Vagina (tissue), 2 donors: ENCODE results near the gene NRG3. TPM values are rescaled to one million over a fixed set of nuclear protein-coding genes. Genes with fewer than 3 reads are reported as not detected.

ENCODE experiments used
- DNase-seq, 2 donors: peaks; one replicate each; pipeline ENCODE4 v3.0.0-alpha.2; 2017; ENCODE audit errors: extremely low spot score in 2 of 2
- H3K27ac ChIP-seq: fragments of 200-600 bp; sonication (generic); one replicate; pipeline ENCODE4 v1.5.1; 2019
- H3K27me3 ChIP-seq: fragments of 200-600 bp; sonication (generic); one replicate; pipeline ENCODE4 v1.5.1; 2019
- H3K36me3 ChIP-seq, 2 donors: fragments of 200-600 bp; sonication (generic); one replicate each; pipeline ENCODE4 v1.5.1; 2017 to 2019
- H3K4me1 ChIP-seq: fragments of 200-600 bp; sonication (generic); one replicate; pipeline ENCODE4 v1.5.1; 2019
- H3K4me3 ChIP-seq, 2 donors: fragments of 200-600 bp; sonication (generic); 1 replicate in 1 of 2; 2 replicates in 1 of 2; pipeline ENCODE4 v1.5.1; 2016 to 2019
- H3K9me3 ChIP-seq: fragments of 200-600 bp; sonication (generic); one replicate; pipeline ENCODE4 v1.5.1; 2019
- CTCF ChIP-seq, 3 experiments: fragments of 450-650 bp in 2 of 3; fragments of 200-600 bp in 1 of 3; sonication (generic) in 1 of 3; IDR thresholded peaks; one replicate each; pipeline ENCODE4 v1.5.1; 2017 to 2019; ENCODE audit warnings: antibody characterized with exemption in 3 of 3, mild to moderate bottlenecking in 2 of 3, moderate library complexity in 2 of 3
- POLR2A ChIP-seq, 2 donors: fragments of 450-650 bp; IDR thresholded peaks; one replicate each; pipeline ENCODE4 v1.6.1; 2017; ENCODE audit warnings: antibody characterized with exemption in 2 of 2, mild to moderate bottlenecking in 2 of 2, moderate library complexity in 2 of 2
- POLR2AphosphoS5 ChIP-seq, 2 donors: sonication (generic); formaldehyde crosslinking; IDR thresholded peaks; one replicate each; pipeline ENCODE4 v1.9.0; 2017; ENCODE audit warnings: antibody characterized with exemption in 2 of 2, mild to moderate bottlenecking in 2 of 2, low read depth in 1 of 2; ENCODE audit not compliant: insufficient read depth in 1 of 2
- intact Hi-C: fragments of 100-400 bp; cut with DNase I; formaldehyde crosslinking; loops from one replicate; pipeline ENCODE4 v1.15.1; 2023
- total RNA-seq: library from RNA; depleted of rRNA; stranded (reverse); fragments of >200 nt; gene quantifications from one replicate; pipeline ENCODE4 v1.2.3, GENCODE V29; 2016

Gene NRG3
- total RNA-seq, 1 donor from 2014 or later = not detected

- Histone ChIP-seq H3K9me3 (no peaks in the 10 kb centered on the region), H3K4me3 (no peak overlapping the region), H3K27me3 (no peaks in the 10 kb centered on the region), H3K4me1 (no peaks in the 10 kb centered on the region), H3K36me3 (no peaks in the 10 kb centered on the region), H3K27ac (no peak overlapping the region)
- no peak for DNase-seq
- TF ChIP-seq CTCF (IDR thresholded peaks at IDR 0.05) (no peak), POLR2A (IDR thresholded peaks at IDR 0.05) (no peak), POLR2AphosphoS5 (IDR thresholded peaks at IDR 0.05; ENCODE audit: insufficient read depth in 1 of 2, low read depth in 1 of 2) (no peak)
- intact Hi-C loops = no loop called here
These were observed 1039.7 kb downstream of the NRG3 start for GRCh38 chr10:82914655-82915136.

GRCh38 chr10:82916941-82917340, 1041.9 kb downstream of the NRG3 start:
- Histone ChIP-seq H3K27me3 (no peaks in the 10 kb centered on the region), H3K4me3 (no peak overlapping the region), H3K27ac (no peak overlapping the region), H3K9me3 (no peaks in the 10 kb centered on the region), H3K36me3 (no peaks in the 10 kb centered on the region), H3K4me1 (no peaks in the 10 kb centered on the region)
- intact Hi-C loops = no loop called here
- DNase-seq = no peak
- no peak for TF ChIP-seq POLR2AphosphoS5 (IDR thresholded peaks at IDR 0.05; ENCODE audit: insufficient read depth in 1 of 2, low read depth in 1 of 2)
- TF ChIP-seq CTCF (IDR thresholded peaks at IDR 0.05) = no peak
- TF ChIP-seq POLR2A (IDR thresholded peaks at IDR 0.05) = no peak

GRCh38 chr10:82918022-82918421, 1043.0 kb downstream of the NRG3 start:
- Histone ChIP-seq H3K27ac (no peak overlapping the region), H3K9me3 (no peaks in the 10 kb centered on the region), H3K4me1 (no peaks in the 10 kb centered on the region), H3K36me3 (no peaks in the 10 kb centered on the region), H3K27me3 (no peaks in the 10 kb centered on the region), H3K4me3 (no peak overlapping the region)
- TF ChIP-seq POLR2AphosphoS5 (IDR thresholded peaks at IDR 0.05; ENCODE audit: insufficient read depth in 1 of 2, low read depth in 1 of 2) = no peak
- TF ChIP-seq CTCF (IDR thresholded peaks at IDR 0.05) = no peak
- no peak for TF ChIP-seq POLR2A (IDR thresholded peaks at IDR 0.05)
- no peak for DNase-seq
- intact Hi-C loops = no loop called here

DNA sequence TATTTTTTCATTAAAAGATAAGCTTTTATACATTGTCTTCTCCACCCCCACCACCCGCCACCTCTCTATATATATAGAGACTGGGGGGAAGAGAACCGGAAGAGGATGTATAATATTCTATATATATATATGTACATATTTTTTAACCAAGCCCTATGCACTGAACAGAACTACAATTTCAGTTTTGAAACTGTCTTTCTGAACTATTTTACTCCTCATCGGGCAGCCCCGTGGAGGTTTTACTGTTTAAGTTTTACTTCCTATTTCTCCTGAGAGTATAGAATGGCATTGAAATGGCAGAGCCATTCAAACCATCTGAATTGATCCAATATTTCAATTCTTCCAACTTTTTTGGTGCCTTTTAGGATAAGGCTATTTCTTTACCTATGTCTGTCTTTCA, 1047.1 kb downstream of the NRG3 start:
- Histone ChIP-seq H3K27ac (no peak overlapping the region), H3K9me3 (no peaks in the 10 kb centered on the region), H3K36me3 (no peaks in the 10 kb centered on the region), H3K27me3 (no peaks in the 10 kb centered on the region), H3K4me1 (no peaks in the 10 kb centered on the region), H3K4me3 (no peak overlapping the region)
- DNase-seq = no peak
- intact Hi-C loops = no loop called here
- no peak for TF ChIP-seq CTCF (IDR thresholded peaks at IDR 0.05)
- TF ChIP-seq POLR2AphosphoS5 (IDR thresholded peaks at IDR 0.05; ENCODE audit: insufficient read depth in 1 of 2, low read depth in 1 of 2) = no peak
- TF ChIP-seq POLR2A (IDR thresholded peaks at IDR 0.05) = no peak

DNA sequence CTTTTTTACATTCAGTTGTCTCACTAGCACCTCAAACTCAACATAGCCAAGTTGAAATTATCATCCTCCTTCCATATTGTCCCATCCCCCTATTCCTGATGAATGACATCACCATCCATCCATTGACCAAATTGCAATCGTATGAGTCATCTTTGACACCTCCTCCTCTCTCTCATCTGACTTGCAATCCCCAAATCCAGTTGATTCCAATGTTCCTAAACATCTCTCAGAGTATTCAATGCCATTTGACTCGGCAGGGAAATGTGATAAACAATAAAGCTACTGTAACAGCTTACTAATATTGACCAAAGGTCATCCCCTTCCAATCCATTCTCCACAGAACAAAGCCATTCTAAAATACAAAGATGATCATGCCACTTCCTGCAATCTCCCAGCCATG, 1047.8 kb downstream of the NRG3 start:
- intact Hi-C loops = no loop called here
- H3K4me3 ChIP-seq = no peak overlapping the region
- no peak overlapping the region for H3K27ac ChIP-seq
- H3K9me3 ChIP-seq = no peaks in the 10 kb centered on the region
- no peak for DNase-seq
- no peaks in the 10 kb centered on the region for H3K36me3 ChIP-seq
- H3K4me1 ChIP-seq = no peaks in the 10 kb centered on the region
- no peaks in the 10 kb centered on the region for H3K27me3 ChIP-seq
- TF ChIP-seq CTCF (IDR thresholded peaks at IDR 0.05) (no peak), POLR2AphosphoS5 (IDR thresholded peaks at IDR 0.05; ENCODE audit: insufficient read depth in 1 of 2, low read depth in 1 of 2) (no peak), POLR2A (IDR thresholded peaks at IDR 0.05) (no peak)
